Activated CD4-positive, alpha-beta T cell treated with anti-CD3 and anti-CD28 coated beads, Interleukin-2, Interleukin-4, amounts not matched to agents 100 ng/mL and 50 ng/mL, durations not matched to agents 16 hours and 8 hours (primary cell): ENCODE measurements around the gene QKI.
"Not testable (repeated sequence)": the region's sequence is repeated elsewhere in the genome, so short reads cannot be mapped to it uniquely, and the experiment has no call there.

Experiments used
- DNase-seq: peaks from one replicate; pipeline ENCODE4 v3.0.0-alpha.2; 2020; ENCODE audit warnings: low spot score

QKI gene

GRCh38 chr6:163580311-163581030 lies 166.0 kb downstream of the QKI start:
- no peak for DNase-seq

GRCh38 chr6:163583558-163583957 lies 169.0 kb downstream of the QKI start:
- no peak for DNase-seq

GRCh38 chr6:163585932-163586437 lies 171.5 kb downstream of the QKI start:
- no peak for DNase-seq

GRCh38 chr6:163586888-163587287 lies 172.4 kb downstream of the QKI start:
- DNase-seq = no peak

- no peak for DNase-seq
Observed at GRCh38 chr6:163588220-163588919, 173.9 kb downstream of the QKI start.

GRCh38 chr6:163589387-163589786 lies 174.9 kb downstream of the QKI start:
- no peak for DNase-seq

DNA sequence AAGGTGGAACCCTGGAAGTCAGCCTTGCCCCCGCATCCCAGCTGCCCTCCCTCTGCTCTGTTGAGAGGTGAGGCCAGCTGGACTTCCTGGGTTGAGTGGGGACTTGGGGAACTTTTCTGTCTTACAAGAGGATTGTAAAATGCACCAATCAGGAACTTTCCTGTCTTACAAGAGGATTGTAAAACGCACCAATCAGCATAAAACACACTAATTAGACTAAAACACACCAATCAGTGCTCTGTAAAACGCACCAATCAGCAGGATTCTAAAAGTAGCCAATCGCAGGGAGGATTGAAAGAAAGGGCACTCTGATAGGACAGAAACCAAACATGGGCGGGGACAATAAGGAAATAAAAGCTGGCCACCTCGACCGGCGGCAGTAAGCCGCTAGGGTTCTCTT lies 175.6 kb downstream of the QKI start:
- not testable (repeated sequence) for DNase-seq

- no peak for DNase-seq
Observed at GRCh38 chr6:163592872-163593271, 178.4 kb downstream of the QKI start.

DNA sequence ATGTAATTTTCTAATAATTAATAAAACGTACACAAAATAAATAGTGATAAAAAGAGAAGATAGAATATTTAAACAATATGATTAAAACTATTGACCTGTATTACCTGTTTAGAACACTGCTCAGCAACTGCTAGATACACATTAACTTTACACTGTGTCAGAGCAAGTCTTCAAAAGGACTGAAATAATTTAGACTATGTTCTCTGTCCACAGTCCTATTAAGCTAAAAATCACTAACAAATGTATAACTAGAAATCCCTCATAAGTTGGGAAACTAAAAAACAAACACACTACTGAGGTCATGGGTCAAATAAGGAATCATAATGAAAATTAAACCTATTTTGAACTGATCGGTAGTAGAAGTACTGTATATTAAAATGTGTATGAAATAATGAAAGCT lies 181.7 kb downstream of the QKI start:
- DNase-seq = no peak

DNA sequence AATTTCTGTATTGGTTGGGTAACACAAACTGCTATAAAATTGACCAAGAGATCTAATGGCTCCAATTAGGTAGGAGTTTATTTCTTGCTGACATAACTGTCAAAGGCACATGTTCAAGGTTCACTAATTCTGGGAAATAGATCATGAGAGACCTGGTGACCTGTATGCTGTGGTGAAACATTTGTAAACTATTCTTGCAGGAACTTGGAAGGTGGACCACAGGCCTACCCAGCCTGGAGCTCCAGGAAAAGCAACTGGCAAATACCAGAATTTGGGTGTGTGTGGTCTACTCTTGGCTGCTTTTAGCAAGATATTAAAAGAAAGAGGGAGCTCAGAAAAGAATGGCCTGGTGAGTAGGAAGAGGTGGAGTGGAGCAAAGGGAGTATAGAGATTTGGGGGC lies 184.6 kb downstream of the QKI start:
- no peak for DNase-seq

GRCh38 chr6:163599684-163600083 lies 185.2 kb downstream of the QKI start:
- DNase-seq = no peak

GRCh38 chr6:163600331-163600730 lies 185.8 kb downstream of the QKI start:
- DNase-seq = no peak

DNA sequence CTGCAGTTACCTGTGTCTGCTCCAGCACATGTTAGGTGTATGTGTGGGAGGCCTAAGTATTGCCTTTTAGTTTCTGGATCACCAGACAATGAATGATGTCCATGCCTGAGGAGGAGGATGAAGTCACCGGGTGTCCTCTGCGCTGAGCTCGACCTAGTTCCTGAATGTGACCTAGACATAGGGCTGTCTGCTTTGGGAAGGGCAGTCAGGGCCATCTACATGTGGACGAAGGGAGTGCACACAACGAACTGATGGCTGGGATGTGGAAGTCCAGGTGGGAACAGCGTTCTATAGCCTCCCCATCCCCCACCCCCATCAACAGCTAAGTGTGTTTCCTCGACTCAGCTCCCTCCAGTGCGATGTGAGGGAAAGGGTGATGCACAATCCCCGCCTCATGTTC lies 186.3 kb downstream of the QKI start:
- DNase-seq = no peak

GRCh38 chr6:163602851-163603250 lies 188.3 kb downstream of the QKI start:
- DNase-seq = no peak

GRCh38 chr6:163603395-163603794 lies 188.9 kb downstream of the QKI start:
- no peak for DNase-seq

DNA sequence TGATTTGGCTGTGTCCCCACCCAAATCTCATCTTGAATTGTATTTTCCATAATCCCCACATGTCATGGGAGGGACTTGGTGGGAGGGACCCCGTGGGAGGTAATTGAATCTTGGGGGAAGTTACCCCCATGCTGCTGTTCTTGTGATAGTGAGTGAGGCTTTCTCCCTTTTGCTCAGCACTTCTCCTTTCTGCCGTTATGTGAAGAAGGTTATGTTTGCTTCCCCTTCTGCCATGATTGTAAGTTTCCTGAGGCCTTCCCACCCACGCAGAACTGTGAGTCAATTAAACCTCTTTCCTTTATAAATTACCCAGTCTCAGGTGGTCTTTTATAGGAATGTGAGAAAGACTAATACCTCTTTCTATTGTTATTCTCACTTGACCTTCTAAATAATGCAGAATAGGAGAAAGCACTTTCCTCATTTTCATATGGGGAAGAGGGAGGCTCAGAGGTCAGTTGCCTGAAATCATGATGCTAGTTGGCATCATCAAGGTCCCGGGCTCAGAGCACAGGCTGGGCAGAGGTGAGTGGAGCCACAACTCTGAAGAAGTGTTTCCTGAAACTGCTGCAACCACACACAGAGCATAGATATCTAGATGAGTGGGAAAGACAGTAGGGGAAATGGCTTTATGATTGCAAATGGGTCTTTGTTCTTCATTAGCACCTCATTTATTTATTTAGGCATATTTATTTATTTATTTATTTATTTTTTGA lies 191.0 kb downstream of the QKI start:
- DNase-seq = no peak

DNA sequence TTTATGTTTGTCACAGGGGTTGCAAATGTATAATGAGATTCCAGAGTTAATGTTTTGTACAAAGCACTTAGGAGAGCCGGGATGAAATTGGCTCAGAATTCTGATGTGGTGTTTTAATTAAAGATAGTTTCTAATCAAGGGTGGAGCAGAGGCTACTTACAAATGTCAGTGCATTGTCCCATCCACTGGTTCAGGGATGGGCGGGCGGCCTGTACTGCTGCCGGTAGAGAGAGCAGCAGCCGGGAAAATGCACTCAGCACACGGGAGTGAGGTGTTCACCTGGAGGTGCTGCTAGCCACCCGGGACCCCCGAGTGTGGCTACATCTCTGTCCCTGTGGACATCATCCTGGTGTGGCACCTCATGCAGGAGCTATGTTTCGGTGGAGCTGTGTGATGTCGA lies 193.3 kb downstream of the QKI start:
- DNase-seq = no peak

- DNase-seq = no peak
Observed at GRCh38 chr6:163608204-163608644, 193.7 kb downstream of the QKI start.

DNA sequence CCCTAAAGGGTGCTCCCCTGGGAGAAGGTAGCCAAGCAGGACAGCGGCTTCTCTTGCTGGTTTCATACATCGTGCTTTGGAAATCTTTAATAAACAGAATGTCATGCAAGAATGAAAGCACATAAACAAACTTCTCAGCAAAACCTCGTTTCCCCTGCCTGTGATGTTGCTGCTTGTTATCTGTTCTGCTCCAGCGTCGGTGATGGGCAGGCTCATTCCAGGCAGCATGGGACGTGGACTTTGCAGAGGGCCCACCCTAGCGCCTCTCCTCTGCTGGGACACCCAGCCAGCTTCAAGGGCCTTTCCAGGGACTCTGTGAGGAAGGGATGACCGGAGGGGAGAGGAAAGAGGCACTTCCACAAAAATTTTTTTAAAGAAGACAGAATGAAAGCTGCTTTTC lies 197.7 kb downstream of the QKI start:
- no peak for DNase-seq

- DNase-seq = no peak
Observed at GRCh38 chr6:163613025-163613424, 198.5 kb downstream of the QKI start.

- no peak for DNase-seq
Observed at GRCh38 chr6:163613668-163614067, 199.2 kb downstream of the QKI start.

DNA sequence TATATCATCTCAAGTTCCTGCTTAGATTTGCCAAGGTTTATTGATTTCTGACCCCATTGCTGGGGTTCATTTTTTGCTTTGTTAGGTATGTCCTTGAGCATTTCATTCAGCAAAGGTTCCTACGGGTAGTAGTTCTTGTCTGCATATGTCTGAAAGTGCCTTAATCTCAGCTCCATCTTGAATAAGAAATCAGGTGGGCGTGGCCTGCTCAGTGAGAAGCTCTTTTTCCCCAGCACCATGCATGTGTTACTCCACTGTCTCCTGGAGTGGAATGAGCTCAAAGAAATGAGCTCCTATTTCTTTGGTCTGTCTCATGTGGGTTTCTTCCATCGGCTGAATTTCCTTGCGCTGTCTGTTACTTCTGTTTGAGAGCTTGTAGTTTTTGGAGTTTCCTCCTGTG lies 201.9 kb downstream of the QKI start:
- no peak for DNase-seq

DNA sequence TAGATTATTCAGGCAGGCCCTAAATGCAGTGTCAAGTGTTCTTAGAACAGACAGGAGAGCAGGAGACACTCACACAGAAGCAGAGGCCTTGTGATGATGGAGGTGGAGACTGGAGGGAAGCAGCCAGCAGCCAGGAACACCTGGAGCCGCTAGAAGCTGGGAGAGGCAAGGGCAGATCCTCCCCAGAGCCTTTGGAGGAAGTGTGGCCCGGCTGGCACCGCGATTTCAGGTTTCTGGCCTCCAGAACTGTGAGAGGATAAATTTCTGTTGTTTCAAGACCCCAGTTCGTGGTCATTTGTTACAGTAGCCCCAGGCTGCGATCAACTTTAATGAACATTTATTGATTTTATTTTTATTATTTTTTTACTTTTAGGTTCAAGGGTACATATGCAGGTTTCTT lies 203.0 kb downstream of the QKI start:
- no peak for DNase-seq
